SIG-M5 treated with dmso at 0.1 percent for 504 hours (cell line): ENCODE measurements around the gene TENT5D.
"Not testable (repeated sequence)": the region's sequence is repeated elsewhere in the genome, so short reads cannot be mapped to it uniquely, and the experiment has no call there.

Source experiments
- DNase-seq: peaks from one replicate; lab custom pipeline; 2025; ENCODE audit not compliant: unreplicated experiment; lab: John Stamatoyannopoulos, UW

Gene TENT5D

DNA sequence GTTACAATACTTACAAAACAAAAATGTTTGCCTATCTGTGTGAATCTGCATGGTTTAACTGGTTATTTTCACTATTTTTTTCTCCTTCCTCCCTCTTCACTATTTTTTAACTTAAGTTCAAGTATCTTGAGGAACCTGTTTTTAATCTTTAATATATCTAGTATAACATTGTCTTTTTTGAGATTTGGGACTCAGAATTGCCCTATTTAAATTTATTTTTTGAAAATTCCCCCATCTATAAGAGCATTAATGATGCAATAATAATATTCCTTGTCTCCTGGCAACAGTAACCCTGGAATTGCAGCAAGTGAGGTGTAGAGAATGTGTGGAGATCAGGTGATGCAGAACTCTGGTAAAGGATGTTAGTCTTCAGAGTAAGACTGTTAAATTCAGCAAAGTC lies at the start of gene TENT5D:
TENT5D (plus strand) TSS at position 301 of the 400 bp plus-strand sequence. CDS start 22,093 bp downstream, outside the sequence.
- no peak for DNase-seq

- DNase-seq: not testable (repeated sequence)
Observed at GRCh38 chrX:80385651-80386050, 34.6 kb upstream of the TENT5D start.

GRCh38 chrX:80388206-80388605 lies 32.0 kb upstream of the TENT5D start:
- DNase-seq: no peak

- no peak for DNase-seq
Observed at GRCh38 chrX:80412042-80412441, 8.2 kb upstream of the TENT5D start.

- DNase-seq: no peak
Observed at GRCh38 chrX:80423000-80423399, 2.8 kb downstream of the TENT5D start.

- DNase-seq: no peak
Observed at GRCh38 chrX:80423744-80424143, 3.5 kb downstream of the TENT5D start.

DNA sequence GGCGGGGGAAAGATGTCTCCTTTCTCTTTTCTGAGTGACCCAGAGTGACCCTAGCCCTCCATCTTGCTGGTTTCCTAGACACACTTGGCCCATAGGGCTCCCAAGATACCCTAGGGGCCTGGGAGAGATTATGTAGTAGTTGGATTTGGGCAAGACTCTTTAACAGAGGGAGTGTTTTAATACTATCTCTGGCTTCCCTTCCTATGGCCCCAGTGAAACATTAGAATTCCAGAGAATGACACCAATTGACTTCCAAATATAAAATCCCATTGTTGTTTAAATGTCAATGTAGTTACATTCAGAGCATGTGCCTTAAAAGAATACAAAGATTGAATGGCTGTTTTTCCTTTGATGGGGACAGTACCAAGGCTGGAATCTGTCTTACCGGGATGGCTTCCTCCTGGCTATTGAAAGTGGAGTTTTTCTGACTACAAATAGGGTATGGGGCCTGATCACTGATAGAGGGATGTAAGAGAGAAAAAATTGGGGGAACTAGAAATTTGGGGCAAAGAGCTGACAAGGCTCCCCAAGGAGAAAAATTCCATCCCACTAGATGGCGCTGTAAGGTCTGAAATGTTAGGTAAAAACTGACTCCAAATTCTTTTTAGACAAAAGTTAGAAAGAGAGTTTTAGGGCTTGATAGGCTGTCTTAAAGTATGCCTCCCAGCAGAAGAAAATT lies 10.7 kb downstream of the TENT5D start:
- DNase-seq: no peak

DNA sequence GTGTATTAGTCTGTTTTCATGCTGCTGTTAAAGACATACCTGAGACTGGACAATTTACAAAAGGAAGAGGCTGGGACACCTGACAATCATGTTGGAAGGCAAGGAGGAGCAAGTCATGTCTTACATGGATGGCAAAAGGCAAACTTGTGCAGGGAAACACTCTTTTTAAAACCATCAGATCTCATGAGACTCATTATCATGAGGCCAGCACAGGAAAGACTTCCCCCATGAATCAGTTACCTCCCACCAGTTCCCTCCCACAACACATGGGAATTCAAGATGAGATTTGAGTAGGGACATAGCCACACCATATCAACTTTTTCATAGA lies 11.2 kb downstream of the TENT5D start:
- DNase-seq: no peak

GRCh38 chrX:80432441-80432840 lies 12.2 kb downstream of the TENT5D start:
- DNase-seq: no peak

- no peak for DNase-seq
Observed at GRCh38 chrX:80432863-80433262, 12.6 kb downstream of the TENT5D start.

DNA sequence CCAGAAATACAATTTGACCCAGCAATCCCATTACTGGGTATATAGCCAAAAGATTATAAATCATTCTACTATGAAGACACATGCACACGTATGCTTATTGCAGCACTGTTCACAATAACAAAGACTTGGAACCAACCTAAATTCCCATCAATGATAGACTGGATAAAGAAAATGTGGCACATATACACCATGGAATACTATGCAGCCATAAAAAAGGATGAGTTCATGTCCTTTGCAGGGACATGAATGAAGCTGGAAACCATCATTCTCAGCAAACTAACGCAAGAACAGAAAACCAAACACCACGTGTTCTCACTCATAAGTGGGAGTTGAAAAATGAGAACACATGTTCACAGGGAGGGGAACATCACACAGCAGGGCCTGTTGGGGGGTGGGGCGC lies 47.9 kb downstream of the TENT5D start:
- DNase-seq: not testable (repeated sequence)

DNA sequence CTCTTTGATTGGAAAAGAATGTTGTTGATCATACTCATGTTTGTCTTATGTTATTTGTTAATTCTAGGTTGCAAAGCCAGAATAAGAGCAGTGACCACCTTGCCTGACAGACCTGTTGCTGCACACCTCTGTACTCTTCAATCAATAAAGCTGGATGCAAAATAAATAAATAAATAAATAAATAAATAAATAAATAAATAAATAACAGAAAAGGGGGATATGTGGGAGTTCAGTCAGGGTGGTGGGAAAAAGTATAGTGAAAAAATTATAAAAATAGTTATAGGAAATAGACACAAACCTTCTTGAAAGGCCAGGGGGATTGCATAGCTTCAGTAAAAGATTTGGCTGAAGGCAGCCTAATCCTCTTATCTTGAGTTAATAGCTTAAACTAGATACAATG lies 51.3 kb downstream of the TENT5D start:
- no peak for DNase-seq

GRCh38 chrX:80485543-80485942 lies 65.3 kb downstream of the TENT5D start:
- no peak for DNase-seq

DNA sequence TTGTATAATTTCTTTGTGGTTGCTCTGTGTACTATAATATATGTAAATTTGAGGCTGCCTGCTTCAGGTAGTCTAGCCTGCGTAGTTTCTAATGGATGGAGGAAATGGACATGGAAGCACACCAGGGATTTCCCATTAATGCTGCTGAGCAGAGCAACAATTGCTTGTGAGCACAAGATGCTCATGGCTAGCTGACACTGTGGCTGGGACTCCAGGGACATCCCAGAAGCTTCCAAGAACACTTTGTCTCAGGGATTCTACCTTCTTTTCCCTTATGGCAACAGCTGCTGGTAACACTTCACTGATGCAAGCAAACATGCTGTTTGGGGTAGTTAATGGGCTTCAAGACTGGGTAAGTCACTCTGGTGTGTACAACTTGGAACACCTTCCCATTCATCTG lies 66.1 kb downstream of the TENT5D start:
- no peak for DNase-seq

GRCh38 chrX:80489166-80489565 lies 68.9 kb downstream of the TENT5D start:
- no peak for DNase-seq
